HL-60/S4 treated with retinoic acid at 250 ng/mL for 4 days and 3 days (cell line): ENCODE measurements around the gene TRPM8.
"Not testable (repeated sequence)": the region's sequence is repeated elsewhere in the genome, so short reads cannot be mapped to it uniquely, and the experiment has no call there.

ENCODE experiments used
- in situ Hi-C: fragments of 300-500 bp; cut with MboI; formaldehyde crosslinking; loops from 2 replicates; pipeline ENCODE4 v1.7.0; 2022; ENCODE audit warnings: low sequenced_read_pairs

The TRPM8 gene

GRCh38 chr2:233917116-233917515 lies at the start of gene TRPM8:
Gene TRPM8 (plus strand): TSS chr2:233917373. CDS start chr2:233926538, 9,165 bp downstream.
- in situ Hi-C loops, result no loop called here

DNA sequence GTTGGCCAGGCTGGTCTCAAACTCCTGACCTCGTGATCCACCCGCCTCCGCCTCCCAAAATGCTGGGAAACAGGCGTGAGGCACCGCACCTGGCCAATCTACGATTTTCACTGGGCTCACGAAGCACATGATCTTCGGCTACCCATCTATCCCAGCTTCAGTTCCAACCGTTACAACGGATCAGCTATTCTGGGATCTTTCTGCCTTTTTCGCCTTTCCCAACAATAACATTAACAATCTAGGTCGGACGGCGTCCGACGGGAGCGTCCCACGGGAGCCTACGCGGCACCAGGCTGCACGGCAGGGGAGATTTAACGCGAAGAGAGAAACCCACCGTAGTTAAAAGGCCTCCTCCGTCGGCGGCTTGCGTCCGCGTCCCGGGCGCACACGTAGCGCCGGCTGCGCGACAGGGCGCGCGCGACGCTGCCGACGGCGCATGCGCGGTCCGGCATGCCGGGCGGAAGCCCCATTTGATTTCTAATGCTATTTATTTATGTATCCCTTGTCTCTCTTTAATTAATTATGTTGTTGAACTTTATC lies 49.1 kb upstream of the TRPM8 start, which contains the start of gene MSL3B:
TSS of gene MSL3B (minus strand) at position 394 of the 540 bp plus-strand sequence.
- in situ Hi-C loops, result no loop called here

- in situ Hi-C loops, result no loop called here
These were observed 45.7 kb upstream of the TRPM8 start for GRCh38 chr2:233871432-233871831.

DNA sequence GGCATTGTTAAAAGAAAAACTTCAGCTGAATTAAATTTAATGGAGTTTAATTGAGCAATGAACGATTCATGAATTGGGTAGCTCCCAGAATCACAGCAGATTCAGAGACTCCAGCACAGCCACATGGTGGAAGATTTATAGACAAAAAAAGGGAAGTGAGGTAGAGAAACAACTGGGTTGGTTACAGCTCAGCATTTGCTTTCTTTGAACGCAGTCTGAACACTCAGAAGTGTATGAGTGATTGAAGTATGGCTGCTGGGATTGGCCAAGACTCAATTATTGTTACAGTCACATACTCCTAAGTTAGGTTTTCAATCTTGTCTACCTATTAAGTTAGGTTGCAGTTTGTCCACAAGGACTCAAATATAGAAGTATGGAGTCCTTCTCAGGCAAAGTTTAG lies 45.0 kb upstream of the TRPM8 start:
- in situ Hi-C loops, result not testable (repeated sequence)

- in situ Hi-C loops, result no loop called here
These were observed 34.8 kb upstream of the TRPM8 start for GRCh38 chr2:233882353-233882752.

DNA sequence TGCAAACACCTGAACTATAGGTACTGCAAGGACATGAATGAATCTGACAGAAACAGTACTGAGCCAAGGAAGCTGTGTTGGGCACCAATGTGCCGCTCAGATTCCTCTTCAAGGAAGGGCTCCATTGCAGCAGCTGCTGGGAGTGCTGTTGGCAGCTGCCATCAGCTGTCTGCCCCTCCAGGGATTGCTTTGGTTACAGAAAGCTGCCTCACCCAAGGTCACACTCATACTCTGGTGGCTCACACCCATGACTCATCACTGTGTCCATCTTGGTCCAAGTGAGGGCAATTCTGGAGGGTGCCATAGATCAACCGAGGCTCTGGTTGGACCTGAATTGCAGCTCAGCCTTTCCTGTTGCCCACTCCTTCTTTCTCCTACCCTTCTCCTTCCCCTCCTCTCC lies 24.4 kb upstream of the TRPM8 start:
- in situ Hi-C loops, result no loop called here

- in situ Hi-C loops, result not testable (repeated sequence)
These were observed 20.9 kb upstream of the TRPM8 start for GRCh38 chr2:233896253-233896652.

- in situ Hi-C loops, result no loop called here
These were observed 15.8 kb upstream of the TRPM8 start for GRCh38 chr2:233901367-233901766.

- in situ Hi-C loops, result no loop called here
These were observed 15.3 kb upstream of the TRPM8 start for GRCh38 chr2:233901884-233902283.

GRCh38 chr2:233905945-233906344 lies 11.2 kb upstream of the TRPM8 start:
- in situ Hi-C loops, result no loop called here

DNA sequence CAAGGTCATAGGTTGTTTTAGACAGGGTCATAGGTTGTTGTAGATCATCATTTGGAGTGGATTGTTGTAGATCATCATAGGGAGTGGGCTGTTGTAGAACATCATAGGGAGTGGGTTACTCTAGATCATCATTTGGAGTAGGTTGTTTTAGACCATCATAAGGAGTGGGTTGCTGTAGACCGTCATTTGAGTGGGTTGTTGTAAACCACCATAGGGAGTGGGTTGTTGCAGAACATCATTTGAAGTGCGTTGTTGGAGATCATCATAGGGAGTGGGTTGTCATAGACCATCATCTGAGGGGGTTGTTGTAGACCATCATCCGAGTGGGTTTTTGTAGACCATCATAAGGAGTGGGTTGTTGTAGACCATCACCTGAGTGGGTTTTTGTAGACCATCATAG lies 9.5 kb upstream of the TRPM8 start:
- in situ Hi-C loops, result no loop called here

- in situ Hi-C loops, result no loop called here
These were observed 4.3 kb upstream of the TRPM8 start for GRCh38 chr2:233912691-233913423.

- in situ Hi-C loops, result no loop called here
These were observed 2.0 kb upstream of the TRPM8 start for GRCh38 chr2:233915128-233915527.

GRCh38 chr2:233919319-233919718 lies 2.1 kb downstream of the TRPM8 start:
- in situ Hi-C loops, result no loop called here

- in situ Hi-C loops, result no loop called here
These were observed 2.8 kb downstream of the TRPM8 start for GRCh38 chr2:233919938-233920337.

DNA sequence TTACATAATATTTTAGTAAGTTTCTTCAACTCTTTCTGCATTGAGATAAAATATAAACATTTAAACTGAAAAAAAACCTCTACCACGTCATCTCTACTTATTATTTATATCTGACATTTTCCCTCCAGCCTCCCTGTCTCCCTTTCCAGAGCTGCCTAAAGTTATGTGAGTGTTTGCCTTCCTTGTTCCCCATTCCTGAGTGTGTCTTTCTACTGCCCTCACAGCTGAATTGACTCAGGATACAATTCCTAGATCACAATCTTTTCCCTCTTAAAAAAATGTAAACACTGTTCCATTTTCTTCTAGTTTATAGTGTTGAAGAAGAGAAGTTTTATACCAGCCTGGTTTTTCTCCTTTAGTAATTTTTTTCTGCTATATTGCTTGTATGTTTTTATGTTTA lies 5.3 kb downstream of the TRPM8 start:
- in situ Hi-C loops, result no loop called here

DNA sequence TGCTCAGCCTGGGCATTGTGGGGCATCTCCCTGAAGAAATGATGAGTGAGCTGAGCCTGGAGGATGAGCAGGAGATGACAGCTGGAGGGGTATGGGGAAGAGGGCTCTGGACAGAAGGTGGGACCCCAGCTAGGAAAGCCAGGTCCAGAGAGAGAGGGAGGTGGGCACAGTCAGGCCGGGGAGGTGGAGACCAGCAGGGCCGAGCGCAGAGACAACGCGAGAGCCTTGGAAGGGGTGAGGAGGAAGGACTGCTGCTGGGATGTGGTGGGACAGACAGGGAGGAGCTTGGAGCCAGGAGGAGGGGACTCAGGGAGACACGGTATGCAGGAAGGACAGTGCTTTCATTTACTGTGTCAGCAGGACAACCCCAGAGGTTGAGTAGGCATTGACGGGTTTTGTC lies 8.2 kb downstream of the TRPM8 start:
- in situ Hi-C loops, result no loop called here

DNA sequence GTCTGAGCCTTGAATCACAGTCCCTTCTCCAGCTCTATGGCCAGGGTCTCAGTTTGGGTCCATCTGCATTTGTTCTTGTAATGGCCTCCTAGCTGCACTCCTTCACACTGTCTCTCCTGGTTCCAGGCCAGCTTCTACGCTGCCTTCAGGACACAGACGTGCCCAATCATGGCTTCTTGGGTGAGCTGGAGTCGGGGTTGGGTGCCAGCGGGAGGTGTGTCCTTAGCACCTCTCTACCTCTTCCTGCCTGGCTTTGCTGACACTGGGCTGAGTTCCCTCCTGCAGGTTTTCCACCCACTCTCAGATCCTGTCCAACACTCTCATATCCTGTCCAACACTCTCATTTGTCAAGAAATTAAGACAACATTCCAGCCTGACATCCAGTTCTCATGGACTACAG lies 9.6 kb downstream of the TRPM8 start:
- in situ Hi-C loops, result no loop called here

GRCh38 chr2:233928594-233929351 lies 11.6 kb downstream of the TRPM8 start:
- in situ Hi-C loops, result no loop called here

GRCh38 chr2:233929352-233930022 lies 12.3 kb downstream of the TRPM8 start:
- in situ Hi-C loops, result no loop called here

GRCh38 chr2:233934524-233934923 lies 17.4 kb downstream of the TRPM8 start:
- in situ Hi-C loops, result no loop called here
